Ramos (cell line): ENCODE results near the gene MAP3K21.

Experiments used
- in situ Hi-C: fragments of 300-500 bp; cut with MboI; formaldehyde crosslinking; loops from one replicate; pipeline ENCODE4 v1.14.3; 2022; ENCODE audit warnings: low sequenced_read_pairs; ENCODE audit not compliant: unreplicated experiment

MAP3K21 gene

GRCh38 chr1:233431753-233432403, 104.4 kb downstream of the MAP3K21 start:
- in situ Hi-C loops = no loop called here

- in situ Hi-C loops = no loop called here
Observed at GRCh38 chr1:233432916-233433315, 105.4 kb downstream of the MAP3K21 start.

- in situ Hi-C loops = no loop called here
Observed at GRCh38 chr1:233433436-233434210, 106.1 kb downstream of the MAP3K21 start.
